Measurements from ENCODE around the gene SPAG9. TPM values are rescaled to one million over a fixed set of nuclear protein-coding genes. Genes with fewer than 3 reads are reported as not detected.
"Not testable (repeated sequence)": the region's sequence is repeated elsewhere in the genome, so short reads cannot be mapped to it uniquely, and the experiment has no call there.

Gene SPAG9
- total RNA-seq, 1 donor from 2014 or later, result 48.2 TPM

GRCh38 chr17:51103050-51103449, 17.6 kb downstream of the SPAG9 start:
- peak; percentile 69 for DNase-seq (ENCODE audit: low read depth)
- no peak for TF ChIP-seq CTCF (conservative IDR thresholded peaks at IDR 0.05; ENCODE audit: low read depth, low read length)
- H3K4me3 ChIP-seq (ENCODE audit: low read depth, low read length), result peak overlapping the region; percentile 5

GRCh38 chr17:51097708-51098446, 22.8 kb downstream of the SPAG9 start:
- H3K4me3 ChIP-seq (ENCODE audit: low read depth, low read length), result no peak overlapping the region
- no peak for DNase-seq (ENCODE audit: low read depth)

GRCh38 chr17:51091635-51092034, 29.0 kb downstream of the SPAG9 start:
- TF ChIP-seq CTCF (conservative IDR thresholded peaks at IDR 0.05; ENCODE audit: low read depth, low read length), result no peak

More at GRCh38 chr17:51097708-51098446, 22.8 kb downstream of the SPAG9 start:
- TF ChIP-seq CTCF (conservative IDR thresholded peaks at IDR 0.05; ENCODE audit: low read depth, low read length), result no peak

GRCh38 chr17:51088868-51089267, 31.8 kb downstream of the SPAG9 start:
- DNase-seq (ENCODE audit: low read depth); H3K4me3 ChIP-seq (ENCODE audit: low read depth, low read length): not testable (repeated sequence)

More at GRCh38 chr17:51091635-51092034, 29.0 kb downstream of the SPAG9 start:
- DNase-seq (ENCODE audit: low read depth), result no peak
- no peak overlapping the region for H3K4me3 ChIP-seq (ENCODE audit: low read depth, low read length)

- no peak for DNase-seq (ENCODE audit: low read depth)
- no peak overlapping the region for H3K4me3 ChIP-seq (ENCODE audit: low read depth, low read length)
- TF ChIP-seq CTCF (conservative IDR thresholded peaks at IDR 0.05; ENCODE audit: low read depth, low read length), result no peak
Measured at GRCh38 chr17:51088287-51088686, 32.4 kb downstream of the SPAG9 start.

- no peak overlapping the region for H3K4me3 ChIP-seq (ENCODE audit: low read depth, low read length)
- no peak for TF ChIP-seq CTCF (conservative IDR thresholded peaks at IDR 0.05; ENCODE audit: low read depth, low read length)
- no peak for DNase-seq (ENCODE audit: low read depth)
Measured at GRCh38 chr17:51087072-51087757, 33.5 kb downstream of the SPAG9 start.

GRCh38 chr17:51085150-51085805, 35.4 kb downstream of the SPAG9 start:
- no peak for TF ChIP-seq CTCF (conservative IDR thresholded peaks at IDR 0.05; ENCODE audit: low read depth, low read length)
- no peak for DNase-seq (ENCODE audit: low read depth)
- no peak overlapping the region for H3K4me3 ChIP-seq (ENCODE audit: low read depth, low read length)
